ENCODE data around the gene CD44.

DNA sequence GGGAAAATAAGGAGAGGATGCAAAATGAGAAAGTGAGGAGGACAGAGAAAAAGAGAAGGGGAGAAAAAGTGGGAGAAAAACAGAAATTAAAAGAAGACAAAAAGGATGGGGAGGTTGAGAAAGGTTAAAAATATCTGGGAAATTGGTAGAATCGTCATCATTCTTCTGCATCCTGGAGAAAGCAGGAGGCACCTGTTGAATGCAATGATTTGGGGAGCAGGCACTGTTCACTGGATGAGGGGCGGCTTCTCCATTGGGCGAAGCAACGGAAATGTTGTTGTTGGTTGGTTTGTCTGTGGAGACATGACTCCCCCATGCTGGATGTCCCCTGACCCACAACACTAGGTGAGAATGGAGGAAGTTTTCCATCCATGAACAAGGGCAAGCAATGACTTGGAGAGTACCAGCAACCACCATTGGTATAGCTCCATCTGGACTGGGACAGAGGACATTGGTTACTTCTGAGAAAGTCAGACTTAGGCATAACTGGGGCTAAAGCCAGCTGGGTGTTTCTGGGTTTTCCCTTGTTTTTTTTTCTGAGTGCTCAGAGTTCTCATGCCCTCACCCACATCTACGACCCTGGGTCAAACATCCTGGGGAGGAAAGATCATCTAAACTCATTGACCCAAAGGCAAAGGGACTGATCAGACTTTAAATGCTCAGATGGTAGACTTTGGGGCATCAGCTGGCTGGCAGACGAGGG lies 11.9 kb upstream of the CD44 start:
- TF ChIP-seq, protein P1, sequence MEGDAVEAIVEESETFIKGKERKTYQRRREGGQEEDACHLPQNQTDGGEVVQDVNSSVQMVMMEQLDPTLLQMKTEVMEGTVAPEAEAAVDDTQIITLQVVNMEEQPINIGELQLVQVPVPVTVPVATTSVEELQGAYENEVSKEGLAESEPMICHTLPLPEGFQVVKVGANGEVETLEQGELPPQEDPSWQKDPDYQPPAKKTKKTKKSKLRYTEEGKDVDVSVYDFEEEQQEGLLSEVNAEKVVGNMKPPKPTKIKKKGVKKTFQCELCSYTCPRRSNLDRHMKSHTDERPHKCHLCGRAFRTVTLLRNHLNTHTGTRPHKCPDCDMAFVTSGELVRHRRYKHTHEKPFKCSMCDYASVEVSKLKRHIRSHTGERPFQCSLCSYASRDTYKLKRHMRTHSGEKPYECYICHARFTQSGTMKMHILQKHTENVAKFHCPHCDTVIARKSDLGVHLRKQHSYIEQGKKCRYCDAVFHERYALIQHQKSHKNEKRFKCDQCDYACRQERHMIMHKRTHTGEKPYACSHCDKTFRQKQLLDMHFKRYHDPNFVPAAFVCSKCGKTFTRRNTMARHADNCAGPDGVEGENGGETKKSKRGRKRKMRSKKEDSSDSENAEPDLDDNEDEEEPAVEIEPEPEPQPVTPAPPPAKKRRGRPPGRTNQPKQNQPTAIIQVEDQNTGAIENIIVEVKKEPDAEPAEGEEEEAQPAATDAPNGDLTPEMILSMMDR (IDR thresholded peaks at IDR 0.05) = no peak
- TF ChIP-seq POLR2A (IDR thresholded peaks at IDR 0.05) = no peak

Measured in lower leg skin (tissue), 3 donors.